BE2C (cell line): ENCODE results near the gene CNKSR3.

Source experiments
- DNase-seq: peaks from one replicate; pipeline ENCODE4 v3.0.0-alpha.2; 2020
- H3K27me3 ChIP-seq: fragments of 250-450 bp; sonication (Bioruptor Pico); 2 replicates; pipeline ENCODE4 v1.5.1; 2020; ENCODE audit warnings: mild to moderate bottlenecking
- H3K36me3 ChIP-seq: fragments of 250-450 bp; sonication (Bioruptor Pico); 2 replicates; pipeline ENCODE4 v1.5.1; 2020; ENCODE audit warnings: mild to moderate bottlenecking
- H3K4me1 ChIP-seq: fragments of 250-450 bp; sonication (Bioruptor Pico); 2 replicates; pipeline ENCODE4 v1.5.1; 2020
- H3K4me3 ChIP-seq: 2 replicates; pipeline ENCODE4 v1.5.1; 2011; ENCODE audit warnings: low read depth, low read length
- H3K9me3 ChIP-seq: fragments of 250-450 bp; sonication (Bioruptor Pico); 2 replicates; pipeline ENCODE4 v1.5.1; 2020
- TF ChIP-seq, protein P1 (sequence below): IDR thresholded peaks from 2 replicates; pipeline ENCODE4 v1.5.1; 2012; ENCODE audit warnings: mild to moderate bottlenecking, low read depth, low read length

CNKSR3 gene

GRCh38 chr6:154535147-154535546, 24.7 kb upstream of the CNKSR3 start:
- TF ChIP-seq, protein P1, sequence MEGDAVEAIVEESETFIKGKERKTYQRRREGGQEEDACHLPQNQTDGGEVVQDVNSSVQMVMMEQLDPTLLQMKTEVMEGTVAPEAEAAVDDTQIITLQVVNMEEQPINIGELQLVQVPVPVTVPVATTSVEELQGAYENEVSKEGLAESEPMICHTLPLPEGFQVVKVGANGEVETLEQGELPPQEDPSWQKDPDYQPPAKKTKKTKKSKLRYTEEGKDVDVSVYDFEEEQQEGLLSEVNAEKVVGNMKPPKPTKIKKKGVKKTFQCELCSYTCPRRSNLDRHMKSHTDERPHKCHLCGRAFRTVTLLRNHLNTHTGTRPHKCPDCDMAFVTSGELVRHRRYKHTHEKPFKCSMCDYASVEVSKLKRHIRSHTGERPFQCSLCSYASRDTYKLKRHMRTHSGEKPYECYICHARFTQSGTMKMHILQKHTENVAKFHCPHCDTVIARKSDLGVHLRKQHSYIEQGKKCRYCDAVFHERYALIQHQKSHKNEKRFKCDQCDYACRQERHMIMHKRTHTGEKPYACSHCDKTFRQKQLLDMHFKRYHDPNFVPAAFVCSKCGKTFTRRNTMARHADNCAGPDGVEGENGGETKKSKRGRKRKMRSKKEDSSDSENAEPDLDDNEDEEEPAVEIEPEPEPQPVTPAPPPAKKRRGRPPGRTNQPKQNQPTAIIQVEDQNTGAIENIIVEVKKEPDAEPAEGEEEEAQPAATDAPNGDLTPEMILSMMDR: no peak
- Histone ChIP-seq H3K36me3 (no peaks in the 10 kb centered on the region), H3K9me3 (no peaks in the 10 kb centered on the region), H3K4me1 (no peaks in the 10 kb centered on the region), H3K27me3 (no peaks in the 10 kb centered on the region), H3K4me3 (no peak overlapping the region)
- no peak for DNase-seq

- H3K4me1 ChIP-seq: no peaks in the 10 kb centered on the region
- H3K9me3 ChIP-seq: no peaks in the 10 kb centered on the region
- H3K36me3 ChIP-seq: no peaks in the 10 kb centered on the region
- TF ChIP-seq, protein P1: no peak
- no peaks in the 10 kb centered on the region for H3K27me3 ChIP-seq
- no peak overlapping the region for H3K4me3 ChIP-seq
- DNase-seq: no peak
These were observed 24.0 kb upstream of the CNKSR3 start for GRCh38 chr6:154534531-154534930.

DNA sequence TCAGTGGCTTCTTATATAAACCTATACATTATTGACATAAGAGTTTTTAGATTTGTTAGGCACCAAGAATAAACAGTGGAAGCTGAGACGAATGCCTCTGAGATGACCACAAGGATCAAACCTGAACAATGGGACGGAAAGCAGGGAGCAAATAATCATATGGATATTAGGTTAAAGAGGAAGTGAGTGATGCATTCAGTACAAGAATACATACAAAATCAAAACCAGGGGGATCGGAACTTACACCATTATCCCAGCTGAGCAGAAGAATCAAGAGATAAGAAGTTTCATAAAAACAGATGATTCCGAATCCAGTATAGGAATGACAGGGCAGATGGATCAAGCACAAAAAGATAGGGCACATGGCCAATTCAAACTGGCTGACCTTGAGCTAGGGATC, 21.9 kb upstream of the CNKSR3 start:
- Histone ChIP-seq H3K27me3 (no peaks in the 10 kb centered on the region), H3K4me3 (no peak overlapping the region), H3K36me3 (no peaks in the 10 kb centered on the region), H3K4me1 (no peaks in the 10 kb centered on the region), H3K9me3 (no peaks in the 10 kb centered on the region)
- TF ChIP-seq, protein P1: no peak
- DNase-seq: no peak

DNA sequence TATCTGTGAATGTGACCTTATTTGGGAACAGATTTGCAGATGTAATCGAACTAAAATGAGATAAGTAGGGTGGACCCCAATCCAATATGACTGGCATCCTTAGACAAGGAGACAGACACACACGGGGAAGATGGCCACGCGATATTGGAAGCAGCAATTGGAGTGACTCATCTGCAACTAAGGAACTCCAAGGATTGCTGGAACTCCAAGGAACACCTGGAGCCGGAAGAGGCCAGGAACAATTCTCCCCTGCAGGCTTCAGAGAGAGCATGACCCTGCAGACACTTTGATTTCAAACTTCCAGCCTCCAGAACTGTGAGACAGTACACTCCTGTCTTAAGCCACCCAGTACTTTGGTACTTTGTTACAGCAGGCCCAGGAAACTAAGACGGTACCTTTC, 19.5 kb upstream of the CNKSR3 start:
- no peaks in the 10 kb centered on the region for H3K27me3 ChIP-seq
- no peak overlapping the region for H3K4me3 ChIP-seq
- DNase-seq: no peak
- H3K9me3 ChIP-seq: no peaks in the 10 kb centered on the region
- TF ChIP-seq, protein P1: no peak
- no peaks in the 10 kb centered on the region for H3K4me1 ChIP-seq
- H3K36me3 ChIP-seq: no peaks in the 10 kb centered on the region

DNA sequence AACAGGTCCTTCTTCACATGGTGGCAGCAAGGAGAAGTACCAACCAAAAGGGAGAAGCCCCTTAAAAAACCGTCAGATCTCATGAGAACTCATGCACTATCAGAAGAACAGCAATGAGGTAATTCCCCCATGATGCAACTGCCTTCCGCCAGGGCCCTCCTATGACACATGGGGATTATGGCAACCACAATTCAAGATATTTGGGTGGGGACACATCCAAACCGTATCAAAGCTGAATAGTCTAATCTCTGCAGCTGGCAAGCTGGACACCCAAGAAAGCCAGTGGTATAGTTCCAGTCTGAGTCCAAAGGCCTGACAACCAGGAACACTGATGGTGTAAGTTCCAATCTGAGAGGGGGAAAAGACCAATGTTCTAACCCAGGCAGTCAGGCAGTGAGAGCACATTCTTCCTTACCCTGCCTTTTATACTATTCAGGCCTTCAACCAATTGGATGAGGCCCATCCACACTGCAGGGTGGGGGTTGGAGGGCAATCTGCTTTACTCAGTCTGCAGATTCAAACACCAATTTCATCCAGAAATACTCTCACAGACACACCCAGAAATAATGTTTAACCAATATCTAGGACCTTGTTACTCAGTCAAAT, 17.9 kb upstream of the CNKSR3 start:
- no peak for DNase-seq
- H3K27me3 ChIP-seq: no peaks in the 10 kb centered on the region
- TF ChIP-seq, protein P1: no peak
- H3K36me3 ChIP-seq: no peaks in the 10 kb centered on the region
- H3K9me3 ChIP-seq: no peaks in the 10 kb centered on the region
- H3K4me3 ChIP-seq: no peak overlapping the region
- H3K4me1 ChIP-seq: no peaks in the 10 kb centered on the region

DNA sequence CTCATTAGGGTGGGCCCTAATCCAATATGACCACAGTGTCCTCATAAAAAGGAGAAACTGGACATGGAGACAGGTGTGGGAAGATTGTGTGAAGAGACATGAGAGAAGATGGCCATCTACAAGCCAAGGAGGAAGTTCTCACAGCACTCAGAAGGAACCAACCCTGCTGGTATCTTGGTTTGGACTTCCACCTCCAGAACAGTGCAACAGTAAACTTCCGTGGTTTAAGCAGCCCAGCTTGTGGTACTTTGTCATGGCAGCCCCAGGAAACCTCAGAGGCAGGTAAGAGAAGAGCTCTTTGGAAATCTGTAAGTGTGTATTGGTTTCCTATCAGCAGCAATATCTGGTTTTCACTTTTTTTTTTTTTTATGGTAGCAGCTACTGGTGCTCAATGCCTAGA, 16.5 kb upstream of the CNKSR3 start:
- Histone ChIP-seq H3K27me3 (no peaks in the 10 kb centered on the region), H3K9me3 (no peaks in the 10 kb centered on the region), H3K4me3 (no peak overlapping the region), H3K36me3 (no peaks in the 10 kb centered on the region), H3K4me1 (no peaks in the 10 kb centered on the region)
- TF ChIP-seq, protein P1: no peak
- DNase-seq: no peak
